D721Med (cell line): ENCODE results near the gene EXOSC6.
A peak's percentile ranks its signal among the peaks of the same experiment; 100 is the strongest.
"Not testable (repeated sequence)": the region's sequence is repeated elsewhere in the genome, so short reads cannot be mapped to it uniquely, and the experiment has no call there.

ENCODE experiments used
- DNase-seq: peaks from one replicate; pipeline ENCODE4 v3.0.0; 2011; ENCODE audit warnings: low spot score; ENCODE audit not compliant: insufficient read length
- FAIRE-seq: peaks from 2 replicates; lab custom pipeline; 2011; peaks lifted over from hg19 to GRCh38; lab: Jason Lieb, UNC
- TF ChIP-seq, protein P1 (sequence below): IDR thresholded peaks from 2 replicates; pipeline ENCODE4 v1.5.1; 2012; ENCODE audit warnings: mild to moderate bottlenecking, control low read depth; ENCODE audit not compliant: insufficient read depth; ENCODE audit errors: missing control alignments

The EXOSC6 gene

DNA sequence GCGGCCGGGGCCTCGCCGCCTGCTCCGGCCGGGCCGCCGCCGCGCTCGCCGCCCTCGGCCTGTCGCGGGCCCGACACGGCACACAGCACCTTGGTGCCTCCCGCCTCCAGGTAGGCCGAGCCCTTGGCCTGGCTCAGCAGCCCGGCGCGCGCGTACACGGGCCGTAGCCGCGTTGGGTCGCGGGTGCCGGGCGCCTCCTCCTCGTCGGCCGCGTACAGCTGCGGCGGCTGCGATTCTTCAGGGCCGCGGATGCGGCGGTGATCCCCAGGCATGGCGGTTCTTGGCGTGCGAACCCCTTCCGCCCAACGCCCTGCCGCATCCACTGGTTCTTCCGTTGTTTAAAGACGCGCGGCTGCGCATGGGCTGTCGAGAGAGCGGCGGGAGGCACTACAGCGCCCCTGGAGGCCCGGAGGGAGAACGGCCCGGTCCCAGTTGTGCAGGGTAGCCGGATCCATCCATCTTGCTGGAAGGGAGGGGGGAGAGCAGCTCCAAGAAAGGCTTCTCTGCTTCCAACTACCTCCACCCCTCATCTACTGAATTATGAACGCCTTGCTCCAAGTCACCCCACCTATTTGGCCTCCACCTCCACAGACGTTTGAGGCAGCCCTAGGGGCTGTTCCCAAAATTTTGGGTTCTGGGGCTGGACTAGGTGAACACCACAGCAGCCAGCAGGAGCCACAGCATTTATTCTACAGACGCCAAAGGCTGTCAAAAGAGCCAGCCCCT lies at the start of gene EXOSC6:
Gene EXOSC6 (minus strand): TSS at position 312 of the 726 bp plus-strand sequence. CDS start 40 bp downstream, at position 272.
- FAIRE-seq: no peak
- peak; percentile 59 for DNase-seq
- TF ChIP-seq, protein P1, sequence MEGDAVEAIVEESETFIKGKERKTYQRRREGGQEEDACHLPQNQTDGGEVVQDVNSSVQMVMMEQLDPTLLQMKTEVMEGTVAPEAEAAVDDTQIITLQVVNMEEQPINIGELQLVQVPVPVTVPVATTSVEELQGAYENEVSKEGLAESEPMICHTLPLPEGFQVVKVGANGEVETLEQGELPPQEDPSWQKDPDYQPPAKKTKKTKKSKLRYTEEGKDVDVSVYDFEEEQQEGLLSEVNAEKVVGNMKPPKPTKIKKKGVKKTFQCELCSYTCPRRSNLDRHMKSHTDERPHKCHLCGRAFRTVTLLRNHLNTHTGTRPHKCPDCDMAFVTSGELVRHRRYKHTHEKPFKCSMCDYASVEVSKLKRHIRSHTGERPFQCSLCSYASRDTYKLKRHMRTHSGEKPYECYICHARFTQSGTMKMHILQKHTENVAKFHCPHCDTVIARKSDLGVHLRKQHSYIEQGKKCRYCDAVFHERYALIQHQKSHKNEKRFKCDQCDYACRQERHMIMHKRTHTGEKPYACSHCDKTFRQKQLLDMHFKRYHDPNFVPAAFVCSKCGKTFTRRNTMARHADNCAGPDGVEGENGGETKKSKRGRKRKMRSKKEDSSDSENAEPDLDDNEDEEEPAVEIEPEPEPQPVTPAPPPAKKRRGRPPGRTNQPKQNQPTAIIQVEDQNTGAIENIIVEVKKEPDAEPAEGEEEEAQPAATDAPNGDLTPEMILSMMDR: peak; percentile 82

DNA sequence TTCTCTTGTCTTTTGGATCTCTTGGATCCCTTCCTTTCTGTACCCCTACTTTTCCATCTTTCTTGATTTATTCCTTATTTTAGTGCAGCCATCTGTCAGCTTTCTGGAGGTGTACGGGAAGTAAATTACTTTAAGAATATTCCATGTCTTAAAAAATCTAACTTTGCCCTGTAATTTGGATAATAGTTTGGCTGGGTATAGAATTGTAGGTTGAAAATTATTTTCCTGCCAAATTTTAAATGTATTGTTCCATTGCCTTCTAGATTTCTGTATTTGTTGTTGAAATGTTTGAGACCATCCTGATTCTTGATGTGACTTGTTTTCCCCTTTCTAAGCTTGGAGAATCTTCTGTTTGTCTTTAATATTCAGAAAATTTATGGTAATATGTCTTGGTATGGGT lies 49.4 kb upstream of the EXOSC6 start:
- DNase-seq: no peak
- FAIRE-seq: no peak
- TF ChIP-seq, protein P1: no peak

DNA sequence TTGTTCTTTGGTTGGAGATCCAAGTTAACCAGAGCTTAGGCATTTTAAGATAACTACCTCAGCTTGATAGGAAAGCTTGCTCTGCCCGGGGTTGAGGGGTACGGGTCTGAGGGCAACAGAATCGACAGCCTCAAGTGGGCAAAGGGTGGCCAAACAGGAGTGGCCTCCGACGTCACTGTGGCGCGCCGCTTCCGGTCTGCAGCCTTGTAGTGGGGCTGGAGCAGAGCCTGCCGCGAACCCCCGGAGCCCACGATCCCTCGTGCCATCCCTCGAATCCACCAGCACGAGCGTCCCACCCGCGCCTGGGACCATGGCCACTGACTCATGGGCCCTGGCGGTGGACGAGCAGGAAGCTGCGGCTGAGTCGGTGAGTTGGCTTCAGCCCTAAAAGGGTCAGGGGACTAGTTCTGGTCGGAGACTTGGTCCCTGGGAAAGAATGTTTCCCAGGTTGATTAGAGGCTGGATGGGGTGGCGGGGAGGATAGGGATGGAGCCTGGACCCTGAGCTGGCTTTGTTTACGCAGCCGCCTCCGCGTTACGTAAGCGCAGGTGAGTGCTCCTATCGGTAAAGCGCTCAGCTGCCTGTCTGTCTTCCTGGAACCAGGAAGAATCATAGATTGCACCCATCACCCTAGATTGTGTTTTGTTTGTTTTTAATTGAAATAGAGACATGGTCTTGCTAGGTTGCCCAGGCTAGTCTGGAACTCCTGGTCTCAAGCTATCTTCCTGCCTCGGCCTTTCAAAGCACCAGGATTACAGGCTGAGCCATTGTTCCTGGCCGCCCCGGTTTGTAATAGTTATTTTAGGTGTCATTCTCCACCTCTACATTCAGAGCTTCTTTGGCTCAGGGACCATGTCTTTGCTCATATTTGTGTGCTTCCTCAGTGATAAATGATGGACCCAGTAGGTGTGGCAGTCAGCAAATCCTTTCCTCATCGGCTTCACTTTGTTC lies 47.5 kb upstream of the EXOSC6 start, which contains the start of gene DDX19B:
Gene DDX19B (plus strand): TSS at position 199 of the 951 bp plus-strand sequence. CDS start 112 bp downstream, at position 311.
- FAIRE-seq: no peak
- DNase-seq: no peak
- TF ChIP-seq, protein P1: no peak

DNA sequence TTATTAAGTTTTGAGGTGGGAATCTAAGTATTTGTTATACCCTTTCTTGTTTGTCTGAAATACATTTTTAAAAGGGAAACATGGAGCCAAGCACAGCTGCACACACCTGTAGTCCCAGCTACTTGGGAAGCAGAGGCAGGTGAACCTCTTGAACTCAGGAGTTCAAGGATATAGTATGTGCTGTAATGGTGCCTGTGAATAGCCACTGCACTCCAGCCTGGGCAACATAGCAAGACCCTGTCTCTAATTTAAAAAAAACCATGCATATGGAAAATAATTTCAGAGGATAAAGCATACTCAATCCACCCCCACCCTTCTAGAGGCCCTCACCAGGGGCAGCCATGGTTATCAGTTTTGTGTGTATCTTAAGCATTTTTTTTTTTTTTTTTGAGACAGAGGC lies 43.9 kb upstream of the EXOSC6 start:
- TF ChIP-seq, protein P1: no peak
- FAIRE-seq (no peak), DNase-seq (no peak)

DNA sequence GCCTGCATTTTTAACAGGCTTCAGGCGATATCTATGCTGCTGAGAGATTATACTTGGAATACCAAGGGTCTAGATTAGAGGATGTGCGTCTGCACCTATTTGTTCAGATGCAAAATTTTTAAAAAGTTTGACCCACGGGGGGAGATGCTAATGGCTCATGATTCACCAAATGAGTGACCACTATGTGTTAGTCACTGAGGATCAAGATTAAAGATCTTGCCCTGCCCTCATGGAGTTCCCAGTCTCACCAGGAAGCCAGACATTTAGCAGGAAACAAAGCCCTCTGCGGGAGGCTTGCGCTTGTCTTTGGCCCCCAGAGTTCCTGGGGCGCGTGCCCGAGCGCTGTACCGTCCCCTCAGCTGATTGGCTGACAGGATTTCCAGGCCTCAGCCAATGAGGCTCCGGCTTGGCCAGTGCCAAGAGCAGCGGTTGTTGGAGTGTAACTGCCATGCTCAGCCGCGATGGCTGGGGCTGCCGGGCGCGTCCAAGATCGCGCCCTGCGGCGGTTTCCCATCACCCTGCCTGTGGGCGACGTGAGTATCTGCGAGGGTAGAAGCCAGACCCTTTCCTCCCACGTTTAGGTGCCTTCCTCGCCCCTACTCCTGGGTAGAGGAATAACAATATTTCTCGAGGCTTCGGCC lies 42.8 kb upstream of the EXOSC6 start:
- DNase-seq: no peak
- TF ChIP-seq, protein P1: no peak
- no peak for FAIRE-seq

DNA sequence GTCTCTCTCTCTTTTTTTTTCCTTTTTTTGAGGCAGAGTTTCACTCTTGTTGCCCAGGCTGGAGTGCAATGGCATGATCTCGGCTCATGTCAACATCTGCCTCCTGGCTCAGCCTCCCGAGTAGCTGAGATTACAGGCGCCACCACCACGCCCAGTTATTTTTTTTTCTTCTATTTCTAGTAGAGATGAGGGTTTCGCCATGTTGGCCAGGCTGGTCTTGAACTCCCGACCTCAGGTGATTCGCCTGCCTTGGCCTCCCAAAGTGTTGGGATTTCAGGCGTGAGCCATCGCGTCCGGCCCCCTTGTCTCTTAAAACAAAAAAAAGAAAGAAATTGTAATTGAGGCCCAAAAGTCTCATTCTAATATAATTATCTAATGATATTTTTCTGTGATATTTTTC lies 40.4 kb upstream of the EXOSC6 start:
- not testable (repeated sequence) for FAIRE-seq, DNase-seq

DNA sequence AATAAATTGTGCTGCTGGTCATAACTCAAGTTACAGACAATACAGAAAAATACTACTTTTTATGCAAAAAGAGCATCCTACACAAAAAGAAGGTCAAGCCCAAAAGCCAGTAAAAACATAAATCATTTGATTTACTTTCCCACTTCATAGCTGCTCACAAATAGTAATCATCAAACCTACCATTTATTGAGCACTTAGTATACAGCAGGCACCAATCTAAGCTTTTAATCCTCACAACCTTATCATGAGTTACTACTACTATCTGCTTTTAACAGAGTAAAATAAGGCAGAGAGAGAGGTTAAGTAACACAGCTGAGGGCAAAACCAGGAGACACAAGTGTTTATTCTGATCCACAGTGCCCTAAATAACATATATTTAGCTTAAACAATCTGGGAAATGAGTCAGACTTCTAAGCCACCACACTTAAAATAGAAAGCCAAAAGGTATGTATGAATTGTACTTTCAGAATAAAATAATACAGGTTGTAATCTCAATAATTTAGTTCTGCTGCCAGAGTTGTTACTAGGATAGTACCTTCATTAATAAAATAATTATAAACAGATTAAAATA lies 39.3 kb upstream of the EXOSC6 start:
- no peak for DNase-seq
- no peak for FAIRE-seq
- TF ChIP-seq, protein P1: no peak
